HCT116 (cell line): ENCODE data around the gene SPCS3.

Source experiments
- CTCF ChIP-seq, 3 experiments: fragments of 200-600 bp in 1 of 3; sonication (generic) in 1 of 3; IDR thresholded peaks in 2 of 3; conservative IDR thresholded peaks in 1 of 3; 2 replicates each; pipeline ENCODE4 v1.5.1; 2012 to 2017; ENCODE audit warnings: low read depth in 2 of 3, low read length in 2 of 3, antibody characterized with exemption in 1 of 3, borderline replicate concordance in 1 of 3, control low read depth in 1 of 3, mild to moderate bottlenecking in 1 of 3, mixed read lengths in 1 of 3, mixed run types in 1 of 3, moderate library complexity in 1 of 3; ENCODE audit not compliant: insufficient read depth in 1 of 3
- EZH2 ChIP-seq: fragments of 200-600 bp; sonication (generic); IDR thresholded peaks from 2 replicates; pipeline ENCODE4 v1.6.1; 2017; ENCODE audit warnings: antibody characterized with exemption, mixed run types
- JUND ChIP-seq: IDR thresholded peaks from 2 replicates; pipeline ENCODE4 v1.6.1; 2012
- POLR2A ChIP-seq: IDR thresholded peaks from 2 replicates; pipeline ENCODE4 v1.7.0; 2011; ENCODE audit warnings: borderline replicate concordance; ENCODE audit not compliant: insufficient read depth, insufficient read length; ENCODE audit errors: extremely low read depth
- POLR2AphosphoS5 ChIP-seq: IDR thresholded peaks from 2 replicates; pipeline ENCODE4 v1.6.1; 2011; ENCODE audit warnings: mild to moderate bottlenecking, low read depth, low read length, moderate library complexity
- RAD21 ChIP-seq: IDR thresholded peaks from 2 replicates; pipeline ENCODE4 v1.6.1; 2012; ENCODE audit warnings: low read depth, mild to moderate bottlenecking
- SRF ChIP-seq: IDR thresholded peaks from 2 replicates; pipeline ENCODE4 v1.6.1; 2012; ENCODE audit warnings: low read depth

DNA sequence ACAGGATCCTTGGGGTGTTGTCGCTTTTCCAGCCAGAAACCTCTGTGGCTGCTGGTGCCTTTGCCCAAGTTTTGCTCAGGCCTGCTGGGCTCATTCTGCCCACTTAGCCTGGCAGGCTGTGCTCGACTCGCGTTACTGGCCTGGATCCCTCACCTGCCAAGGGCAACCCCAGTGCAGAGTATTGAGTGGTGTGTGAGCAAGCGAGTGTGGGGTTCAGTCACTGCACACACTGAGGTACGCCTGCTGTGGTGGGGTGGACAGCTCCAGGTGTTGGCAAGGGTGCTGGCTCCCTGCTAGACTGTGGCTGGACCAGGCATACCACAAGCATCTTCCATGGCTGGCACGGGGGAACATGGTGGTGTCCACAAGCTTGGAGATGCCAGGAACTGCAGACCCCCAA lies 22.6 kb downstream of the SPCS3 start:
- TF ChIP-seq SRF (no peak), RAD21 (no peak), JUND (no peak), POLR2AphosphoS5 (no peak), EZH2 (no peak), POLR2A (no peak), CTCF (IDR thresholded peaks at IDR 0.05 in 2 of 3, conservative IDR thresholded peaks at IDR 0.05 in 1 of 3; ENCODE audit: borderline replicate concordance in 1 of 3, insufficient read depth in 1 of 3, low read depth in 2 of 3, low read length in 2 of 3) (no peak)
